ENCODE data around the gene TRIM13.
"Not testable (repeated sequence)": the region's sequence is repeated elsewhere in the genome, so short reads cannot be mapped to it uniquely, and the experiment has no call there.

Gene TRIM13

DNA sequence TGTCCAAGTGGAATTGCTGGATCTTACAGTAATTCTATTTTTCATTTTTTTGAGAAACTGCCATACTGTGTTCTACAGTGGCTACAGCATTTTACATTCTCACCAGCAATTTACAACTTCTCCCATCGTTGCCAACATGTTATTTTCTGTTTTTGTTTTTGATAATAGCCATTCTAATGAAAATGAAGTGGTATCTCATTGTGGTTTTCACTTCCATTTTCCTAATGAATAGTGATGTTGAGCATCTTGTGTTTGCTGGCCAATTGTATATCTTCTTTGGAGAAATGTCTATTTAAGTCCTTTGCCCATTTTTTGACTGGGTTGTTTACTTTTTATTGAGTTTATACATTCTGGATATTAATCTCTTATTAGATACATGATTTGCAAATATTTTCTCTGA is 57.0 kb downstream of the TRIM13 start:
- Histone ChIP-seq H3K27ac (ENCODE audit: insufficient read depth, low read length, poor library complexity, severe bottlenecking) (no peak overlapping the region), H3K27me3 (replicated peaks; ENCODE audit: control insufficient read depth, insufficient read depth, low read length, poor library complexity, severe bottlenecking) (no peaks in the 10 kb centered on the region), H3K4me3 (ENCODE audit: insufficient read depth, low read depth, low read length, poor library complexity, severe bottlenecking) (no peak overlapping the region), H3K9me3 (ENCODE audit: control insufficient read depth, low read length) (no peaks in the 10 kb centered on the region), H3K4me1 (ENCODE audit: control insufficient read depth, insufficient read depth, low read length, poor library complexity, severe bottlenecking) (no peaks in the 10 kb centered on the region), H3K36me3 (ENCODE audit: control insufficient read depth, insufficient read depth, low read length) (peaks cover 2% of the 10 kb centered on the region)
- no peak for DNase-seq

DNA sequence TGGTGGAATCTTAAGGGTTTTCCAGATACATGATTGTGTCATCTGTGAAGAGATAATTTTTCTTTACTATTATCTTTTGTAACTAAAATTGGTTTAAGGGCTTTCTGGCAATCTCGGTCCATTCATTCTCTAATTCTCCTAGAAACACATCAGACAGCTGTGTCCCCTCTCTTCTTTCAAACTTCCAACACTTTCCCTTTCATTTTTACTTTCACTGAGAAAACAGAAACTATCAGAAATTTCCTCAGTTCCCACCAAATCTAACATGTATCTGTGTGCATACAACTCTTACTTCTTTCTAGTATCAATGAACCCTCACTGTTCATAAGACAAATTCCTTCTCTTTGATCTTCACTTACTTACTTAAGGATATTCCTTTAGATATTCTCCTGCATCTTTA is 58.6 kb downstream of the TRIM13 start:
- no peak for DNase-seq

DNA sequence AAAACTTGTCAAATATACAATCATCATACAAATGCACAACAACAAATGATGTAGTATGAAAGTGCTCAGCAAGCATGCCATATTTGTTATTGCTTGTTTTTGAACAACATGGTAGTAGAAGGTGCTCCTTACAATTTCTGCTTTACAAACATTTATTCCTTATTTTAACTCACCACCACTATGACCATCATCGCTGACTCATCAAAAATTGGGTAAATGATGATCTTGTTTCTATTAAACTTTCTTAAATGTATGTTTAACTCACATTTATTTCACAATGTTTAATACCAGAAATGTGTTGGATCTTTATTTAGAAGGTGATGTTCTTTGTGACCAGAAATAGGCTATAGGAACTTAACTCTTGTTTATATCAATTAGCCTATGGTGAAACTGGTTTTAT is 63.9 kb downstream of the TRIM13 start:
- H3K27ac ChIP-seq (ENCODE audit: insufficient read depth, low read length, poor library complexity, severe bottlenecking), result no peak overlapping the region
- no peaks in the 10 kb centered on the region for H3K9me3 ChIP-seq (ENCODE audit: control insufficient read depth, low read length)
- no peaks in the 10 kb centered on the region for H3K36me3 ChIP-seq (ENCODE audit: control insufficient read depth, insufficient read depth, low read length)

More for the DNA sequence above, 58.6 kb downstream of the TRIM13 start:
- no peaks in the 10 kb centered on the region for H3K4me1 ChIP-seq (ENCODE audit: control insufficient read depth, insufficient read depth, low read length, poor library complexity, severe bottlenecking)
- H3K4me3 ChIP-seq (ENCODE audit: insufficient read depth, low read depth, low read length, poor library complexity, severe bottlenecking), result no peak overlapping the region
- no peaks in the 10 kb centered on the region for H3K9me3 ChIP-seq (ENCODE audit: control insufficient read depth, low read length)
- H3K36me3 ChIP-seq (ENCODE audit: control insufficient read depth, insufficient read depth, low read length), result peaks cover 1% of the 10 kb centered on the region
- H3K27ac ChIP-seq (ENCODE audit: insufficient read depth, low read length, poor library complexity, severe bottlenecking), result no peak overlapping the region
- H3K27me3 ChIP-seq (replicated peaks; ENCODE audit: control insufficient read depth, insufficient read depth, low read length, poor library complexity, severe bottlenecking), result no peaks in the 10 kb centered on the region

DNA sequence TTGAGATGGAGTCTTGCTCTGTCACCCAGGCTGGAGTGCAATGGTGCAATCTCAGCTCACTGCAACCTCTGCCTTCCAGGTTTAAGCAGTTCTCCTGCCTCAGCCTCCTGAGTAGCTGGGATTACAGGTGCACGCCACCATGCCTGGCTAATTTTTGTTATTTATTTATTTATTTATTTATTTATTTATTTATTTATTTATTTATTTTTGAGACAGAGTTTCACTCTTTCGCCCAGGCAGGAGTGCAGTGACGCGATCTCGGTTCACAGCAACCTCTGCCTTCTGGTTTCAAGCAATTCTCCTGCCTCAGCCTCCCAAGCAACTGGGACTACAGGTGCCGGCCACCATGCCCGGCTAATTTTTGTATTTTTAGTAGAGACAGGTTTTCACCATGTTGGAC is 65.5 kb downstream of the TRIM13 start:
- H3K4me3 ChIP-seq (ENCODE audit: insufficient read depth, low read depth, low read length, poor library complexity, severe bottlenecking); H3K4me1 ChIP-seq (ENCODE audit: control insufficient read depth, insufficient read depth, low read length, poor library complexity, severe bottlenecking); H3K9me3 ChIP-seq (ENCODE audit: control insufficient read depth, low read length); H3K27ac ChIP-seq (ENCODE audit: insufficient read depth, low read length, poor library complexity, severe bottlenecking); DNase-seq; H3K27me3 ChIP-seq (replicated peaks; ENCODE audit: control insufficient read depth, insufficient read depth, low read length, poor library complexity, severe bottlenecking); H3K36me3 ChIP-seq (ENCODE audit: control insufficient read depth, insufficient read depth, low read length): not testable (repeated sequence)

More for the DNA sequence above, 63.9 kb downstream of the TRIM13 start:
- no peak for DNase-seq
- H3K27me3 ChIP-seq (replicated peaks; ENCODE audit: control insufficient read depth, insufficient read depth, low read length, poor library complexity, severe bottlenecking), result no peaks in the 10 kb centered on the region
- no peak overlapping the region for H3K4me3 ChIP-seq (ENCODE audit: insufficient read depth, low read depth, low read length, poor library complexity, severe bottlenecking)
- H3K4me1 ChIP-seq (ENCODE audit: control insufficient read depth, insufficient read depth, low read length, poor library complexity, severe bottlenecking), result no peaks in the 10 kb centered on the region

DNA sequence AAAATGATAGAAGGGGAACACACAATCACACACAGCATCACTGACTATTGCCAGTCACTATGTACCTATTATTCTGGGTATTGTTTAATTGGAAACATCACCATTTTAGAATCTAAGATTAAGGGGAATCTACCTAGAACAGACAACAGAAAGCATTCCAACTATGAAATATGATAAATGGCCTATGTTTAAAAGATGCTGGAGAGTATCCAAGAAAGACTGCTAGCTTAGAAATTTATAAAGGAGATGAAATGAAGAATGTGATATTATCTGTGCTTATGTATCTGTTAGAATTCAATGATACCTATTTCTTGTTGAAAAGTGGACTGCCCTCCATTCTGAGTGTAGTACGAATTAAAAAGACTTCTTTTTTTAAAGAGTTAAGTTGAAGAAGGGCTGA is 68.9 kb downstream of the TRIM13 start:
- Histone ChIP-seq H3K4me3 (ENCODE audit: insufficient read depth, low read depth, low read length, poor library complexity, severe bottlenecking) (no peak overlapping the region), H3K4me1 (ENCODE audit: control insufficient read depth, insufficient read depth, low read length, poor library complexity, severe bottlenecking) (no peaks in the 10 kb centered on the region), H3K27ac (ENCODE audit: insufficient read depth, low read length, poor library complexity, severe bottlenecking) (no peak overlapping the region), H3K9me3 (ENCODE audit: control insufficient read depth, low read length) (no peaks in the 10 kb centered on the region), H3K36me3 (ENCODE audit: control insufficient read depth, insufficient read depth, low read length) (no peaks in the 10 kb centered on the region), H3K27me3 (replicated peaks; ENCODE audit: control insufficient read depth, insufficient read depth, low read length, poor library complexity, severe bottlenecking) (no peaks in the 10 kb centered on the region)
- DNase-seq, result no peak

All from effector memory CD4-positive, alpha-beta T cell (primary cell).